HL-60 (cell line): Measurements from ENCODE around the gene PLRG1.

Experiments used
- DNase-seq, 2 experiments: peaks; one replicate each; pipeline ENCODE4 v3.0.0-alpha.2; 2010 to 2020; ENCODE audit warnings: low read depth in 1 of 2, low spot score in 1 of 2
- H3K27ac ChIP-seq: fragments of 250-450 bp; sonication (Bioruptor Pico); replicated peaks from 2 replicates; pipeline ENCODE4 v1.5.1; 2020; ENCODE audit warnings: mild to moderate bottlenecking, moderate library complexity
- H3K27me3 ChIP-seq: fragments of 250-450 bp; sonication (Bioruptor Pico); 2 replicates; pipeline ENCODE4 v1.5.1; 2021; ENCODE audit warnings: mild to moderate bottlenecking, moderate library complexity; ENCODE audit not compliant: insufficient read depth, poor library complexity, severe bottlenecking
- H3K4me3 ChIP-seq: replicated peaks from 2 replicates; pipeline ENCODE4 v1.5.1; 2011; ENCODE audit warnings: mild to moderate bottlenecking, control low read depth, low read length; ENCODE audit not compliant: insufficient read depth
- GABPA ChIP-seq: IDR thresholded peaks from 2 replicates; pipeline ENCODE4 v1.6.1; 2012; ENCODE audit warnings: low read depth
- POLR2AphosphoS5 ChIP-seq: IDR thresholded peaks from 2 replicates; pipeline ENCODE4 v1.6.1; 2012; ENCODE audit warnings: low read depth
- SPI1 ChIP-seq: IDR thresholded peaks from 2 replicates; pipeline ENCODE4 v1.6.1; 2012; ENCODE audit warnings: low read depth, mild to moderate bottlenecking, borderline replicate concordance
- TF ChIP-seq, protein P1 (sequence below): IDR thresholded peaks from one replicate; pipeline ENCODE4 v1.5.1; 2011; ENCODE audit warnings: low read length, control low read depth, inconsistent platforms; ENCODE audit not compliant: insufficient read depth
- TF ChIP-seq, protein P2 (sequence below): IDR thresholded peaks from 2 replicates; pipeline ENCODE4 v1.6.1; 2012; ENCODE audit warnings: low read depth; ENCODE audit not compliant: insufficient replicate concordance

The PLRG1 gene

DNA sequence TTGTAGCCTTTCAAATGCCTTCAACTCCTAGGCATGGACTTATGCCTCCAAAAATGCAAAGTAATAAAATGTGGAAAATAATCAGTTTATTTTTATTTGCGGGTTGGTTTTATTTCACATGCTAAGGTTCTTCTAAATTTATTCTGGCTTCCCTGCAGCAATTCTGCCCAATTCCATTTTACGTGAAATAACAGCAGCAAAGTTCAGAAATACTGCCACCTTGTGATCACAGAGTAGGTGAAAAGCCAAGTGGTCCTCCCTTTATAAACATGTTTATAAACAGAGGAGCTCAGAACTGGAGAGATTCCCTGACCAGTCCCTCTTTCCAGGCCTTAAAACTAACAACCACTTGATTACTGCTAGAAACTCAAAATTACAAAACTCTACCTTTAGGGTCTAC is 43.9 kb downstream of the PLRG1 start:
- peak in 1 of 2 experiments; percentile 3 for DNase-seq
- H3K27ac ChIP-seq = no peak overlapping the region

DNA sequence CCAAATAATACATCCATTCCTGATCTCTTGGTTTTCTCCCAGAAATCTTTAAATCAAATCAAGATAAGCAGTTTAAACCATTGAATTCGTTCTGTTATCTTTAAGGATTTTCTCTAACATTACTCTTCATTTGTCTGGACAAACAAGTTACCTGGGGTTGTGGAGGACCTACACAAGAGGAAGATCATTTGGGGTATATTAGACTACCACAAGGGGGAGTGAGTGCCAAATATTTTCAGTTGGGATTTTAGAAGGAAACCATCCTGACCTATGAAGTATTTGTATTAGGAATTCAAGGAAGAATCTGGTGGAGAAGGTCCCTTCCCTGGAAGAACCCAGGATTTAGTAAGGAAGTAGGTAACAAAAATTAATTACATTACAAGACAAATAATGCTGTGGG is 46.6 kb downstream of the PLRG1 start:
- no peak overlapping the region for H3K27ac ChIP-seq
- TF ChIP-seq SPI1 (no peak), GABPA (no peak), POLR2AphosphoS5 (no peak)
- TF ChIP-seq, protein P1, sequence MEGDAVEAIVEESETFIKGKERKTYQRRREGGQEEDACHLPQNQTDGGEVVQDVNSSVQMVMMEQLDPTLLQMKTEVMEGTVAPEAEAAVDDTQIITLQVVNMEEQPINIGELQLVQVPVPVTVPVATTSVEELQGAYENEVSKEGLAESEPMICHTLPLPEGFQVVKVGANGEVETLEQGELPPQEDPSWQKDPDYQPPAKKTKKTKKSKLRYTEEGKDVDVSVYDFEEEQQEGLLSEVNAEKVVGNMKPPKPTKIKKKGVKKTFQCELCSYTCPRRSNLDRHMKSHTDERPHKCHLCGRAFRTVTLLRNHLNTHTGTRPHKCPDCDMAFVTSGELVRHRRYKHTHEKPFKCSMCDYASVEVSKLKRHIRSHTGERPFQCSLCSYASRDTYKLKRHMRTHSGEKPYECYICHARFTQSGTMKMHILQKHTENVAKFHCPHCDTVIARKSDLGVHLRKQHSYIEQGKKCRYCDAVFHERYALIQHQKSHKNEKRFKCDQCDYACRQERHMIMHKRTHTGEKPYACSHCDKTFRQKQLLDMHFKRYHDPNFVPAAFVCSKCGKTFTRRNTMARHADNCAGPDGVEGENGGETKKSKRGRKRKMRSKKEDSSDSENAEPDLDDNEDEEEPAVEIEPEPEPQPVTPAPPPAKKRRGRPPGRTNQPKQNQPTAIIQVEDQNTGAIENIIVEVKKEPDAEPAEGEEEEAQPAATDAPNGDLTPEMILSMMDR = no peak
- no peak overlapping the region for H3K4me3 ChIP-seq
- H3K27me3 ChIP-seq = peaks cover 4% of the 10 kb centered on the region
- no peak for DNase-seq

More for the DNA sequence above, 43.9 kb downstream of the PLRG1 start:
- peaks cover 4% of the 10 kb centered on the region for H3K27me3 ChIP-seq
- no peak overlapping the region for H3K4me3 ChIP-seq
- TF ChIP-seq POLR2AphosphoS5 = no peak
- TF ChIP-seq SPI1 = no peak
- TF ChIP-seq, protein P1 = no peak
- TF ChIP-seq GABPA = no peak
- TF ChIP-seq, protein P2, sequence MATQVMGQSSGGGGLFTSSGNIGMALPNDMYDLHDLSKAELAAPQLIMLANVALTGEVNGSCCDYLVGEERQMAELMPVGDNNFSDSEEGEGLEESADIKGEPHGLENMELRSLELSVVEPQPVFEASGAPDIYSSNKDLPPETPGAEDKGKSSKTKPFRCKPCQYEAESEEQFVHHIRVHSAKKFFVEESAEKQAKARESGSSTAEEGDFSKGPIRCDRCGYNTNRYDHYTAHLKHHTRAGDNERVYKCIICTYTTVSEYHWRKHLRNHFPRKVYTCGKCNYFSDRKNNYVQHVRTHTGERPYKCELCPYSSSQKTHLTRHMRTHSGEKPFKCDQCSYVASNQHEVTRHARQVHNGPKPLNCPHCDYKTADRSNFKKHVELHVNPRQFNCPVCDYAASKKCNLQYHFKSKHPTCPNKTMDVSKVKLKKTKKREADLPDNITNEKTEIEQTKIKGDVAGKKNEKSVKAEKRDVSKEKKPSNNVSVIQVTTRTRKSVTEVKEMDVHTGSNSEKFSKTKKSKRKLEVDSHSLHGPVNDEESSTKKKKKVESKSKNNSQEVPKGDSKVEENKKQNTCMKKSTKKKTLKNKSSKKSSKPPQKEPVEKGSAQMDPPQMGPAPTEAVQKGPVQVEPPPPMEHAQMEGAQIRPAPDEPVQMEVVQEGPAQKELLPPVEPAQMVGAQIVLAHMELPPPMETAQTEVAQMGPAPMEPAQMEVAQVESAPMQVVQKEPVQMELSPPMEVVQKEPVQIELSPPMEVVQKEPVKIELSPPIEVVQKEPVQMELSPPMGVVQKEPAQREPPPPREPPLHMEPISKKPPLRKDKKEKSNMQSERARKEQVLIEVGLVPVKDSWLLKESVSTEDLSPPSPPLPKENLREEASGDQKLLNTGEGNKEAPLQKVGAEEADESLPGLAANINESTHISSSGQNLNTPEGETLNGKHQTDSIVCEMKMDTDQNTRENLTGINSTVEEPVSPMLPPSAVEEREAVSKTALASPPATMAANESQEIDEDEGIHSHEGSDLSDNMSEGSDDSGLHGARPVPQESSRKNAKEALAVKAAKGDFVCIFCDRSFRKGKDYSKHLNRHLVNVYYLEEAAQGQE = no peak

DNA sequence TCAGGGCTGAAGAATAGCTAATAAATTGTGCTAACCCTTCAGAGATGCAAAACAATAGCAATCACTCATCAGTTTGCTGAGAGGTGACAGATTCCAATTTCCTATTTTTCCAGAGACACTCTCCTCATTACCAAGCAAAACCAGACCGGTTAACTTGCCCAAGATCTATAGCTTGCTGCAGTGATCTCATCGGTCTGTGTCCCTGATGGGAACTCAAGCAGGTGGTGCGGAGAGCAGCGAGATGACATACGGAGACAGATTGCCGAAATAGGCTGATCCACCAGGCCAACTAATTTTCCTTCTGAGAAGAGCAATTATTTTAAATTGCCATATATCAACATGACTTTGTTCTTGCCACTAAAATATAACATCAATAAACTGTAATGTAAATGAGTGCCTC is 48.1 kb downstream of the PLRG1 start:
- Histone ChIP-seq H3K27me3 (peaks cover 4% of the 10 kb centered on the region), H3K4me3 (no peak overlapping the region), H3K27ac (no peak overlapping the region)
- TF ChIP-seq GABPA (no peak), SPI1 (no peak), POLR2AphosphoS5 (no peak)
- TF ChIP-seq, protein P2 = no peak
- TF ChIP-seq, protein P1 = no peak
- no peak for DNase-seq

DNA sequence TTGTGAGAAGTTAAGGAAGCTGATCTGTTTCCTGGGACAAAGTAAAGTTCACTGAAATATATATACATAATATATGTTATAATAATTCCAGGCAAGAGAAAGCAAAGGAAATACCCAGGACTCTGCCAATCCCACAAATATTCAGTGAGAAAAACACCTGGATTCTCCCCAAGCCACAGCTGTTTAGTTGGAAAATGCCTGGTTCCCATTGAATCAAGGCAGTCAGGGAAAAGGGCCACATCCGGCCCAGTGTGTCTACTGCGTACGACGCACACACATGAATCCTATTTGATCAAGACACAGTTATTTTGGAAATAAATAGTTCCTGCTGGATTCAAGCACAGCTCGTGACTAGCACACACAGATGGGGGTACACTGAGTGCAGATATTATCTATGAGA is 52.3 kb downstream of the PLRG1 start:
- TF ChIP-seq POLR2AphosphoS5 = no peak
- TF ChIP-seq SPI1 = no peak
- TF ChIP-seq, protein P2 = no peak
- TF ChIP-seq, protein P1 = no peak
- no peak for TF ChIP-seq GABPA
- Histone ChIP-seq H3K4me3 (no peak overlapping the region), H3K27me3 (peaks cover 12% of the 10 kb centered on the region), H3K27ac (no peak overlapping the region)
- DNase-seq = no peak
